ENCODE measurements around the gene KHK.

Gene KHK

GRCh38 chr2:27076323-27076722 lies 10.2 kb upstream of the KHK start:
- no peak for DNase-seq (ENCODE audit: low read depth)
- H3K4me3 ChIP-seq (ENCODE audit: low read depth, low read length) = no peak overlapping the region
- TF ChIP-seq, protein P1, sequence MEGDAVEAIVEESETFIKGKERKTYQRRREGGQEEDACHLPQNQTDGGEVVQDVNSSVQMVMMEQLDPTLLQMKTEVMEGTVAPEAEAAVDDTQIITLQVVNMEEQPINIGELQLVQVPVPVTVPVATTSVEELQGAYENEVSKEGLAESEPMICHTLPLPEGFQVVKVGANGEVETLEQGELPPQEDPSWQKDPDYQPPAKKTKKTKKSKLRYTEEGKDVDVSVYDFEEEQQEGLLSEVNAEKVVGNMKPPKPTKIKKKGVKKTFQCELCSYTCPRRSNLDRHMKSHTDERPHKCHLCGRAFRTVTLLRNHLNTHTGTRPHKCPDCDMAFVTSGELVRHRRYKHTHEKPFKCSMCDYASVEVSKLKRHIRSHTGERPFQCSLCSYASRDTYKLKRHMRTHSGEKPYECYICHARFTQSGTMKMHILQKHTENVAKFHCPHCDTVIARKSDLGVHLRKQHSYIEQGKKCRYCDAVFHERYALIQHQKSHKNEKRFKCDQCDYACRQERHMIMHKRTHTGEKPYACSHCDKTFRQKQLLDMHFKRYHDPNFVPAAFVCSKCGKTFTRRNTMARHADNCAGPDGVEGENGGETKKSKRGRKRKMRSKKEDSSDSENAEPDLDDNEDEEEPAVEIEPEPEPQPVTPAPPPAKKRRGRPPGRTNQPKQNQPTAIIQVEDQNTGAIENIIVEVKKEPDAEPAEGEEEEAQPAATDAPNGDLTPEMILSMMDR (IDR thresholded peaks at IDR 0.05; ENCODE audit: insufficient read depth, low read depth, low read length, missing control alignments) = no peak

DNA sequence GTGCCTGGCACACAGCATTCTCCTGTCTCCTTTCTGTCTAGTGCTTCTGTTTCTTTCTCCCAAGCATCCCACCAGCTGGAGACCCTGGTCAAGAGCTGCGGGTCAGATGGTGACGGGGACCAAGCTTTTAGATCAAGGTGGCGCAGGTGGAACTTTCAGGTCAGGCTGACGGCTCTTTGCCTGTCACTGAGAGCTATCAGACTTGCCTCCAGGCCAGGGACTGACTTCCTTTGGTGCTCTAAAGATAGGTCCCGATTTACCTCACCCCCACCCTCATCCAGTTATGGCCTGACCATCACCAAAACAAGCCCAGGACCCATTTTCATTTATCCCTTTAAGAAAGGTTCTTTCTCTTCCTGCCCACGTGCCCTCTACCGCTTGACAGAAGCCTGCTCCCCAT lies 9.3 kb upstream of the KHK start:
- H3K4me3 ChIP-seq (ENCODE audit: low read depth, low read length) = no peak overlapping the region
- TF ChIP-seq, protein P1 (IDR thresholded peaks at IDR 0.05; ENCODE audit: insufficient read depth, low read depth, low read length, missing control alignments) = no peak
- no peak for DNase-seq (ENCODE audit: low read depth)

DNA sequence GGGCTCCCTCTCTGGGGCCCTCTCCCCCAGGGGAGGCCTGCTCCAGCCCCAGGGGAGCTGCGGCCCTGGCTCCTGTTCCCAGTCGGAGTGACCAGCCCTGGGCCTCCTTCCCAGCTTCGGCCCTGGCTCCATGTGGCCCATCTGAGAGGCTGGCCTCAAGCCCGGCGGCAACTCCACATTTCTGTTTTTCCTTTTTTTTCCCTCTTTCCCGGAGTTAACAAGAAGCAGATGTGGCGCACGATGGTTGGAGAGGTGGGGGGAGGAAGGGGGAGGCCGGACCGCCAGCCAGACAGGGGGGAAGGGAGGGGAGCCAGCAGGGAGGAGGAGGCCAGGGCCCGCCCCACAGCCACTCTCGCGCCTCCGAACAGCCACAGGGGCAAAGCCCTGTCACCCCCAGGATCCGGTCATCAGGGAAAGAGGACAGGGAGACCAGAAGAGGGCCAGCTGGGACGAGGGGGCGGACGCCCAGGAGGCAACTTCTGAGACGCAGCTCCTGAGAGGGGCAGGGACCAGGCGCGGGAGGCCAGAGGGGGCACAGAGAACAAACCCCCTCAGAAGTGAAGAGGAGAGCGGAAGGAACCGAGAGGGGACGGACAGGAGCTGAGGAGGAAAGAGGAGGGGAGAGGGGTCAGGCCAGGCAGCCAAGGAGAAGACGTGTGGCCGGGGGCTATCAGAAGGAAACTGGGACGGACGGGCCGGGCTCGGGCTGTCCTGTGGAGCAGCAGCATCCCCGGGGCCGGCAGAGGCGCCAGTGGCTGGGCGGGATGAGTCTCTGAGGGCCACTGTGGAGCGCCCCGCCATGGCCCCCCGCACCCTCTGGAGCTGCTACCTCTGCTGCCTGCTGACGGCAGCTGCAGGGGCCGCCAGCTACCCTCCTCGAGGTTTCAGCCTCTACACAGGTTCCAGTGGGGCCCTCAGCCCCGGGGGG lies 8.0 kb upstream of the KHK start, which contains the start of gene EMILIN1:
TSS of gene EMILIN1 (plus strand) at position 349 of the 928 bp plus-strand sequence. CDS start at position 800, 451 bp downstream.
- TF ChIP-seq, protein P1 (IDR thresholded peaks at IDR 0.05; ENCODE audit: insufficient read depth, low read depth, low read length, missing control alignments) = no peak
- no peak for DNase-seq (ENCODE audit: low read depth)
- no peak within 1 kb of the TSS for H3K4me3 ChIP-seq (ENCODE audit: low read depth, low read length)

- TF ChIP-seq, protein P1 (IDR thresholded peaks at IDR 0.05; ENCODE audit: insufficient read depth, low read depth, low read length, missing control alignments) = no peak
- H3K4me3 ChIP-seq (ENCODE audit: low read depth, low read length) = no peak overlapping the region
- no peak for DNase-seq (ENCODE audit: low read depth)
Measured at GRCh38 chr2:27079233-27080139, 7.1 kb upstream of the KHK start.

GRCh38 chr2:27080140-27080469 lies 6.5 kb upstream of the KHK start:
- no peak overlapping the region for H3K4me3 ChIP-seq (ENCODE audit: low read depth, low read length)
- TF ChIP-seq, protein P1 (IDR thresholded peaks at IDR 0.05; ENCODE audit: insufficient read depth, low read depth, low read length, missing control alignments) = no peak
- DNase-seq (ENCODE audit: low read depth) = no peak

DNA sequence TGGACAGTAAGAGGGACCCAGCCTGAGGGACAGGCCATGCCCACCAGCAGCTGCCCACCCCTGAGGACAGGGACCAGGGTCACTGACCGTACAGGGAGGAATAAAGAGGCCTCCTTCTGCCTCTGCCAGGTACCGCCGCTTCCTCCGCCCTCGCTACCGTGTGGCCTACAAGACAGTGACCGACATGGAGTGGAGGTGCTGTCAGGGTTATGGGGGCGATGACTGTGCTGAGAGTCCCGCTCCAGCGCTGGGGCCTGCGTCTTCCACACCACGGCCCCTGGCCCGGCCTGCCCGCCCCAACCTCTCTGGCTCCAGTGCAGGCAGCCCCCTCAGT lies 6.0 kb upstream of the KHK start:
- DNase-seq (ENCODE audit: low read depth) = no peak
- no peak overlapping the region for H3K4me3 ChIP-seq (ENCODE audit: low read depth, low read length)
- TF ChIP-seq, protein P1 (IDR thresholded peaks at IDR 0.05; ENCODE audit: insufficient read depth, low read depth, low read length, missing control alignments) = no peak
